NCI-H2196 (cell line): ENCODE measurements around the gene AGAP1.

ENCODE experiments used
- DNase-seq: peaks from one replicate; lab custom pipeline; 2025; ENCODE audit not compliant: unreplicated experiment; lab: John Stamatoyannopoulos, UW

The AGAP1 gene

GRCh38 chr2:235833971-235834620 lies 340.3 kb downstream of the AGAP1 start:
- no peak for DNase-seq

- DNase-seq: no peak
Measured at GRCh38 chr2:235834781-235835180, 340.9 kb downstream of the AGAP1 start.

GRCh38 chr2:235835810-235836209 lies 342.0 kb downstream of the AGAP1 start:
- DNase-seq: no peak

DNA sequence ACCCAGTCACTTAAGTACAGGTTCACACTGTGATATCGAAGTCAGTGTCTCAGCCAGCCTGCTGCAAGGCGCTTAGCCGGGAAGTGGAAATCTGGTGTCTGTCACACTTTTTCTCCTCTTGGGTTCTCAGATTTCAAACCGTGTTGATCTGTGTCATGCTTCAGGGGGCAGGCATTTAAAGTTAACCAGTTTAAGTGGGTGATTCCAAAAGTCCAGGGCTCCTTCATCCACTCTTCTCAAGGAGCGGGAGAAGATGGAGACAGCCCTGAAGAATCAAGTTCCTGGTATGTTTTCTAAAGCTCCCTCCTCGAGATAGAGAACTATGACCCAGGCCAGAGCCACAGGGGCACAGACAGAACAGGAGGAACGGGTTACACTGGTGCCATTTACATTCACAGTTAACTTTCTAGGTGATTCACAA lies 342.7 kb downstream of the AGAP1 start:
- DNase-seq: no peak

DNA sequence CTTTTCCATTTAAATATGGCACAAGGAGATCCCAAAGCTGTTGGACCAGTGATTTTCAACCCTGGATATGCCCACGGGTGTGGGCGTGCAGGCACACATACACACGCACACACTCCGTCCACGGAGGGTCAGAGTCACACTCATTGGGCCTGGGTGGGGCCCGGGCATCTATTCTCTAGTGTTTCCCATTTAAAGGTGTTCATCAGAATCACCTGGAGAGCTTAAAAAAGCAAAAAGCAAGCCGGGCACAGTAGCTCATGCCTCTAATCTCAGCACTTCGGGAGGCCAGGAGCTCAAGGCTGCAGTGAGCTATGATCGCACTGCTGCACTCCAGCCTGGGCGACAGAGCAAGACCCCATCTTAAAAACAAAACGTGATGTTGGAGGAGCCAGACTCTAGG lies 345.4 kb downstream of the AGAP1 start:
- no peak for DNase-seq

GRCh38 chr2:235839974-235840373 lies 346.1 kb downstream of the AGAP1 start:
- DNase-seq: no peak

- no peak for DNase-seq
Measured at GRCh38 chr2:235841863-235842262, 348.0 kb downstream of the AGAP1 start.

DNA sequence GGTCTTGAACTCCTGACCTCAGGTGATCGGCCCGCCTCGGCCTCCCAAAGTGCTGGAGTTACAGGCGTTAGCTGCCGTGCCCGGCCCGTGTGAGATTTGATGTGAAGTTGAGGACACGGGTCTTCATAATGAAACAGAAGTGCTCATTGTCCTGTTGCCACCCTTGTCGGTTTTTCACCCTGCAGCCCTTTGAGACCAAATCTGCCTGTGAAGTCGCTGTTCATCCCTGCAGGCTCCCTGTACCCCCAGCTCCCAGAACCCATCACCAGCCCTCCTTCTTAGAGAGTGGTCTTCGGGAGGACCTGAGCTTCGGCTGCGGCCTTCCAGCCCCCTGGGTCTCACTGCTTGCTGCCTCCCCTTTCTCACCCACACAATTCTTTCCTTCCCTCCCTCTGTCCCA lies 349.1 kb downstream of the AGAP1 start:
- no peak for DNase-seq

DNA sequence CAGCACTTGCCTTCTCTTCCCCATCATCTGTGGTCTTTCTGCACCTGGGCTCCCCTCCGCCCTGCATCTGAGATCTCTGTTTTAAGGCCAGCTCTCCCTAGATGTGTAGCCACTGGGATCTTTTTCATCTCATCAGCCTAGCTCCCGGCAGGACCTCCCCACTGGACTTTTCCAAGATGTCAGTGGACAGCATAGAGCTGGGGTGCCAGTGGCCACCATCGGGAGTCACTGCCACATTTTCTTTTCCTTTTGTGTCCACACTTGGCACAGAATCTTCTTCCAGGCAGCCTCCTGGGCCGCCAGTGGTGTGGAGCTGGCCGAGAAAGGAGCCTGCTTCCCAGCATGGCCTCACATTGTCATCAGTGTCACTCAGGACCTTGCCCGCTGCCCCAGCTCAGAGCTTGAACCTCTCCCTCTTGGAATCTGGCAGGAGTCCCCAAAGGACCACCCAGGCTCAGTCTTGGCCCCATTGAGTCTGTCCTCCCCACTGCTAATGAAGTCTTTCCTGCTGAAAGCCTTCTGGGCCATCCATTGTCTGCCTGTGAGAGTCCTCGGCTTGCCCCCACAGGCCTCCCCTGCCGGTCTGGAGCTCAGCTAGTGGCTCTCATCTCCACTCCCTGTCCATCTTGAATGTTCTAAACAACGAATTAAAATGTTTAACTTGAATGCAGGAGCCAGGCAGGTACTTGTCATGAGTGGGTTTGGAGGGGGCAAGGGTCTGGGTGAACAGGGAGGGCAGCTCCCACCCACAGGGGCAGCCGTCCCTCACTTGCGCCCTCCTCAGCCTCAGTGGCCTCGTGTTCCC lies 349.9 kb downstream of the AGAP1 start:
- no peak for DNase-seq

DNA sequence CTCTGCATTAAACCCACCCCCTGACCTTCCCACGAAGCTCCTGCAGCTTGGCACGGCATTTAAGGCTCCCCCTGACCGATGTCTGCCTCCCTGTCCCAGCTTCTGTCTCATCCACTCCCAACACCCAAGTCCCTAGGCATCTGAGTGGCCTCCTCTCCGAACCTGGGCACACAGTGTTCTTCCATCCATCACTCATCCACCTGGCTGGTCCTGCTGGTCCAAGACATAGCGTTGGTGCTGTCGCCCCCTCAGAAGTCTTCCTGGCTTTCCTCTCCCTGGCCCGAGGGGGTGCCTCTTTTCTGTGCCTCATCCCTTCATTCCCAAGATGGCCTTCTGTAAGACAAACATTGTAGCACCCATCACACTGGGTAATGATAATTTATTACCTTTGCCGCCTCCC lies 350.7 kb downstream of the AGAP1 start:
- no peak for DNase-seq

GRCh38 chr2:235845245-235845644 lies 351.4 kb downstream of the AGAP1 start:
- DNase-seq: no peak

DNA sequence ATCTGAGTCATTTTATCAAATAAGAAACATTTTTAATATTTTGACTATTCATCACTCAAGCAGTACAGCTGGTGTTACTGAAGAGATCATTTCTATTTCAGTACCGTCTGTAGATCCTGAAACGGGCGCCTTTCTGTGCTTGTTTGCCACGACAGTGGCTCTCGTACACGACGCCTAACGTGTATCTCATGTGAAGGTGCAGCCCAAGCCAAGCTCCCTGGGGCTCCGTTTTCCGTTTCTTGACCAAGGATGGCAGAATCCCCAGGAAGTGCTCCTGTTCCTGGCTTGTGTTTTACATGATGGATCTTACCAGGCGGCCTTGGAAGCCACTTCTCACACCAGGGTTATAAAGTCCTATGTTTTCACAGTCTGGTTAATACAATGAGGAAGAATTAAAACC lies 353.7 kb downstream of the AGAP1 start:
- no peak for DNase-seq

- DNase-seq: no peak
Measured at GRCh38 chr2:235848055-235848454, 354.2 kb downstream of the AGAP1 start.

DNA sequence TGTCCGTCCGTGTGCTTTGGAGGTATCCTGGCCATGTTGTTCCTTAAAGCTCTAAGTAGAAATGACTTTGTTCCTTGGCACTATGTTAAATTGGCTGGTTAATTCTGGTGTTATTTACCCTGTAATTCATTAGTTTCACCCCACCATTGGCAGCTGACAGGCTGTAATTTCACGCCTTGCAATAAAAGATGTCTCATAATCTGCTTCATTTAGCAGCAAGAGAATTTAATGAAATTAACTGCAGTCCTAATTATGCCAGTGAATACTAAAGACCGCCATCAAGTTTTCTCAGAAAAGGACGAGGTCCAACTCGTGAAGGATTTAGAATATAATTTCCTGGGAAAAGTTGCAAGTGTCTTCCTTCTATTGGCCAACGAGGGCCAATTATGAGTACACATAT lies 355.1 kb downstream of the AGAP1 start:
- DNase-seq: no peak

GRCh38 chr2:235849489-235849888 lies 355.6 kb downstream of the AGAP1 start:
- DNase-seq: no peak

GRCh38 chr2:235850289-235850688 lies 356.4 kb downstream of the AGAP1 start:
- DNase-seq: no peak

DNA sequence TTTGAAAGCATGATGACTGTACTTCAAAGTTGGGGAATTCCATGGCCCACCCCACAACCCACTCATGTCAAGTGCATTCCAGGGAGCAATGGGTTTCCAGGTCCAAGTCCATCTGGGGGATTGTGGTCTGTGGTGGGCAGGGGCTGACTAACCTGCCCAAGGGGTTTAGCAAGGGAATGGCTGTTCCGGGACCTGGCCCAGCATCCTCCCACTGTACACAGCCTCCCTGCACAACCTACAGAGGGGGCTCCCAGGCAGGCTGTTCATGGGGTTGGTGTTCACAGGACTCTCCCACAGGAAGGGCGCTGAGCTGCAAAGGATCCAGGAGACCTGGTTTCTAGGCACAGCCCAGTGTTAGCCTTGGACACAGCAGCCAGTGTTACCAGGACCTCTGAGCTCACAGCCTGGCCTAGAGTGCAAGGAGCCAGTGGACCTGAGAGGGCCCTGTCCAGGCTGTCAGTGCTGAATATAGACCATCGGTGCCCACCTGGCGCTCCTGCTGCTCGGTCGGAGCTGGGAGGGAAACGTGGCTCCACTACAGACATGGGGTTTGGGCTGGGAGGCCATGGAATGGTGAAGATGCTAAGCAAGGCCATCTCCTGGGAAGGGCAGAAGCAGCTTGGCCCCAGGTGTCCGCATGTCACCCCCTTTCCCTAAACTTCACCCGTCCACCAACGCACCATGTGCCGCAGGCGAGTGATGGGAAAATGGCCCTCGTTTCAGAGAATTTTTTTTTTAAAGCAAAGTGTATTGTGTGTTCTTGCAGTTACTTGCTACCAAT lies 357.1 kb downstream of the AGAP1 start:
- no peak for DNase-seq

GRCh38 chr2:235851828-235852525 lies 358.1 kb downstream of the AGAP1 start:
- DNase-seq: no peak

- no peak for DNase-seq
Measured at GRCh38 chr2:235852526-235852920, 358.7 kb downstream of the AGAP1 start.

- DNase-seq: peak; percentile 4
Measured at GRCh38 chr2:235854276-235854675, 360.4 kb downstream of the AGAP1 start.

- DNase-seq: no peak
Measured at GRCh38 chr2:235855011-235855410, 361.2 kb downstream of the AGAP1 start.
